Kidney (tissue), 14 donors: ENCODE results near the gene HAT1. TPM values are rescaled to one million over a fixed set of nuclear protein-coding genes. Genes with fewer than 3 reads are reported as not detected.

Experiments used
- DNase-seq, 5 donors: peaks; one replicate each; pipeline ENCODE4 v3.0.0-alpha.2; 2013 to 2020
- FAIRE-seq: peaks from 2 replicates; lab custom pipeline; 2012; peaks lifted over from hg19 to GRCh38; lab: Jason Lieb, UNC
- H3K27ac ChIP-seq, 2 donors: one replicate each; pipeline ENCODE4 v1.7.0; 2013; ENCODE audit warnings: low read depth in 2 of 2, low read length in 2 of 2, inconsistent platforms in 1 of 2
- H3K27me3 ChIP-seq: one replicate; pipeline ENCODE4 v1.7.1; 2013; ENCODE audit warnings: low read length, inconsistent platforms; ENCODE audit not compliant: control insufficient read depth, insufficient read depth
- H3K36me3 ChIP-seq, 3 donors: one replicate each; pipeline versions ENCODE4 v1.7.0 to v1.7.1; 2013; ENCODE audit warnings: low read length in 3 of 3, control low read depth in 1 of 3, inconsistent platforms in 1 of 3; ENCODE audit not compliant: insufficient read depth in 3 of 3, control insufficient read depth in 2 of 3
- H3K4me1 ChIP-seq, 3 donors: one replicate each; pipeline versions ENCODE4 v1.7.0 to v1.7.1; 2013; ENCODE audit warnings: low read length in 3 of 3, inconsistent platforms in 1 of 3, low read depth in 1 of 3; ENCODE audit not compliant: control insufficient read depth in 2 of 3, insufficient read depth in 2 of 3
- H3K4me3 ChIP-seq, 3 donors: one replicate each; pipeline versions ENCODE4 v1.7.0 to v1.8.1; 2013; ENCODE audit warnings: low read length in 3 of 3, control low read depth in 1 of 3, inconsistent platforms in 1 of 3
- H3K9ac ChIP-seq, 3 donors: one replicate each; pipeline versions ENCODE4 v1.7.0 to v1.7.1; 2013; ENCODE audit warnings: low read length in 3 of 3, control low read depth in 1 of 3, inconsistent platforms in 1 of 3
- H3K9me3 ChIP-seq, 3 donors: one replicate each; pipeline versions ENCODE4 v1.7.0 to v1.7.1; 2013; ENCODE audit warnings: low read length in 3 of 3, control low read depth in 1 of 3, inconsistent platforms in 1 of 3; ENCODE audit not compliant: control insufficient read depth in 2 of 3, insufficient read depth in 1 of 3
- intact Hi-C: fragments of 100-400 bp; cut with DNase I; formaldehyde crosslinking; loops from one replicate; pipeline ENCODE4 v1.11.1; 2022
- polyA plus RNA-seq: library from polyadenylated mRNA; stranded (reverse); fragments of 350-450 nt; fragmentation: Illumina TruSeq; extraction: RNeasy Lipid Tissue Mini Kit (QIAGEN cat#74804); gene quantifications from one replicate; pipeline ENCODE4 v1.2.3, GENCODE V29; 2014; ENCODE audit warnings: low read depth, low replicate concordance; ENCODE audit not compliant: insufficient read depth
- total RNA-seq: library from RNA; stranded (reverse); fragmentation: NEBNext Ultra II Directional; extraction: Animal tissue kit (Norgen Biotek cat#: 25700); gene quantifications from one replicate; pipeline ENCODE4 v1.2.1, GENCODE V29; 2021
- TF ChIP-seq, protein P1 (sequence below): IDR thresholded peaks from 3 replicates; pipeline ENCODE4 v1.5.1; 2012; ENCODE audit warnings: mild to moderate bottlenecking, moderate library complexity, borderline replicate concordance; ENCODE audit not compliant: insufficient read depth; ENCODE audit errors: extremely low read depth
- donor health status: control.
- donor health status: control.
- donor health status: control.
- donor health status: control.
- donor health status: control.
- donor health status: DM: yes; HTN: yes; CAD: no.
- donor health status: Normal renal cell carcinoma (clear cell type).

The HAT1 gene
- total and polyA plus RNA-seq, 2 donors from 2014 or later, result 35.2 to 35.8 TPM

DNA sequence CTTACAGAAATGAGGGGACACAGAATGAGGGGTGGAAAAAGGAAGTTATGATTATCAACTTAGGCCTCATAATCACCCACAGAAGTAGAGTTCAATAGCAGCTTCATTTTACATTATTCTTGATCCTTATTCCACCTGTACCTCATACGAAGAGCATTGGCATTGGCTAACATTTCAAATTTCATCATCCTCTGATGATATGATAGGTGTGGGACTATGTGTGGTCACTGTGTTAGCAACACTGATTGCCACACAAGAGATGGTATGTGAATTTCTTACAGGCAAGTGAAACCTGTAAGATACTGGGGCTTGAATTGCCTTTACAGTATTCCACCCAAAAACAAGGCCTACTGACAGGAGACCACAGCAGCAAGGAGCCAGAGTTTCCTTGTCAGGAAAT, 14.0 kb upstream of the HAT1 start:
- Histone ChIP-seq H3K4me3 (no peak overlapping the region), H3K9ac (no peak overlapping the region), H3K36me3 (no peaks in the 10 kb centered on the region), H3K27ac (no peak overlapping the region), H3K9me3 (peaks cover 0 to 2% (median 0%) of the 10 kb centered on the region in 3 donors), H3K27me3 (no peaks in the 10 kb centered on the region), H3K4me1 (no peaks in the 10 kb centered on the region)
- intact Hi-C loops, result no loop called here
- no peak for DNase-seq
- no peak for FAIRE-seq
- TF ChIP-seq, protein P1, sequence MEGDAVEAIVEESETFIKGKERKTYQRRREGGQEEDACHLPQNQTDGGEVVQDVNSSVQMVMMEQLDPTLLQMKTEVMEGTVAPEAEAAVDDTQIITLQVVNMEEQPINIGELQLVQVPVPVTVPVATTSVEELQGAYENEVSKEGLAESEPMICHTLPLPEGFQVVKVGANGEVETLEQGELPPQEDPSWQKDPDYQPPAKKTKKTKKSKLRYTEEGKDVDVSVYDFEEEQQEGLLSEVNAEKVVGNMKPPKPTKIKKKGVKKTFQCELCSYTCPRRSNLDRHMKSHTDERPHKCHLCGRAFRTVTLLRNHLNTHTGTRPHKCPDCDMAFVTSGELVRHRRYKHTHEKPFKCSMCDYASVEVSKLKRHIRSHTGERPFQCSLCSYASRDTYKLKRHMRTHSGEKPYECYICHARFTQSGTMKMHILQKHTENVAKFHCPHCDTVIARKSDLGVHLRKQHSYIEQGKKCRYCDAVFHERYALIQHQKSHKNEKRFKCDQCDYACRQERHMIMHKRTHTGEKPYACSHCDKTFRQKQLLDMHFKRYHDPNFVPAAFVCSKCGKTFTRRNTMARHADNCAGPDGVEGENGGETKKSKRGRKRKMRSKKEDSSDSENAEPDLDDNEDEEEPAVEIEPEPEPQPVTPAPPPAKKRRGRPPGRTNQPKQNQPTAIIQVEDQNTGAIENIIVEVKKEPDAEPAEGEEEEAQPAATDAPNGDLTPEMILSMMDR, result no peak

DNA sequence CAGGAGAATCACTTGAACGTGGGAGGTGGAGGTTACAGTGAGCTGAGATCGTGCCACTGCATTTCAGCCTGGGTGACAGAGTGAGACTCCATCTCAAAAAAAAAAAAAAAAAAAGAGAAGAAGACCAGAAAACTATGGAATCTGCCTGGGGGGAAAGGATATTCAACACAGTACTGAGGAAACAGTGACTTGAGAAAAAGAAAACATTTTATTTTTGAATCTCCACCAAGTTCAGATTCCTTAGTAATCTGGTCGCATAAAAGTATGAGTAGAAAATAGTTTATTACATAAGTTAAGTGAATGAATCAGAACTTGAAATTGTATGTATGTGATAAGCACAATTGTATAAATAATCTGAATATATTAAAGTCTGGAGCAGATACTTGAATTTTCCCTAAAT, 13.0 kb upstream of the HAT1 start:
- FAIRE-seq (no peak), DNase-seq (no peak)
- no peaks in the 10 kb centered on the region for H3K27me3 ChIP-seq
- TF ChIP-seq, protein P1, result no peak
- H3K27ac ChIP-seq, result no peak overlapping the region
- H3K36me3 ChIP-seq, result no peaks in the 10 kb centered on the region
- H3K4me3 ChIP-seq, result no peak overlapping the region
- H3K9me3 ChIP-seq, result peaks cover 0 to 2% (median 0%) of the 10 kb centered on the region in 3 donors
- no peaks in the 10 kb centered on the region for H3K4me1 ChIP-seq
- no peak overlapping the region for H3K9ac ChIP-seq
- intact Hi-C loops, result no loop called here

DNA sequence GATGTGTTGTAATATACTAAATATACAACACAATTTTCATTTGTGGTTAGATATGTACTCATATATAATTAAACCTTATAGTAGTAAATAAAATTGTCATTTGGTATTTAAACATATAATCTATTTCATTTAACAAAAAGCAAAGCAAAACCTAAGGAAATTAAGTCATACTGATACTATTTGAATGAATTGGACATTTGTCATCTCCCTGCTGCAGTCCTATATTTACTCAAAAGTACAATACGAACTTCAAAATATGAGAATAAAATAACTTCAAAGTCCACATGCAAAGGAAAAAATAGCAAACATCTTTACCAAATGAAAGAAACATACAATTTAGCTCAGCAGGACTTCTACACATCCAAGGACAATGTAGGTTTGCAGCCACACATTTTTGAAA, 11.8 kb upstream of the HAT1 start:
- Histone ChIP-seq H3K4me1 (no peaks in the 10 kb centered on the region), H3K27ac (no peak overlapping the region), H3K4me3 (no peak overlapping the region), H3K9ac (no peak overlapping the region), H3K36me3 (no peaks in the 10 kb centered on the region), H3K27me3 (no peaks in the 10 kb centered on the region), H3K9me3 (peaks cover 0 to 2% (median 0%) of the 10 kb centered on the region in 3 donors)
- DNase-seq, result no peak
- intact Hi-C loops, result no loop called here
- TF ChIP-seq, protein P1, result no peak
- no peak for FAIRE-seq

DNA sequence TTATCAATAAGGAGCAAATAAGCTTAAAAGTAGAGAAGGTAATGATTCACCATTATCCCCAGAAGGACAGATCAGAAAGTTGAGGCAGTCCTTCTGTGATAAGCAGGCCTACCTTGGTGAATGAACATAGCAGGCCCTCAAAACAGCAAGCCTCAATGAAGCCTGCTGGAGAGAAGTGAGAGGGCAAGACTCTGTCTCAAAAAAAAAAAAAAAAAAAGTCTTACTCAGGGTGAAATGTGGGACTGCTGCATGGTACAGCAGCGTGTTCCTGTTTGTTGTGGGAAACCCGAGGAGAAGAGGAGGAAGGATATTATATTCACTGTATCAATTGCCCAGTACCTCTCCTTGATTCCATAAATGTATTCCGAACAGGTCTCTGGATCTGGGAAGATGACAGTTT, 8.7 kb upstream of the HAT1 start:
- Histone ChIP-seq H3K36me3 (no peaks in the 10 kb centered on the region), H3K4me3 (no peak overlapping the region), H3K4me1 (no peaks in the 10 kb centered on the region), H3K9ac (no peak overlapping the region), H3K27me3 (no peaks in the 10 kb centered on the region), H3K27ac (no peak overlapping the region), H3K9me3 (peaks cover 0 to 2% (median 0%) of the 10 kb centered on the region in 3 donors)
- DNase-seq (no peak), FAIRE-seq (no peak)
- intact Hi-C loops, result no loop called here
- TF ChIP-seq, protein P1, result no peak
